Measurements from ENCODE around the gene NEK6.

The NEK6 gene

DNA sequence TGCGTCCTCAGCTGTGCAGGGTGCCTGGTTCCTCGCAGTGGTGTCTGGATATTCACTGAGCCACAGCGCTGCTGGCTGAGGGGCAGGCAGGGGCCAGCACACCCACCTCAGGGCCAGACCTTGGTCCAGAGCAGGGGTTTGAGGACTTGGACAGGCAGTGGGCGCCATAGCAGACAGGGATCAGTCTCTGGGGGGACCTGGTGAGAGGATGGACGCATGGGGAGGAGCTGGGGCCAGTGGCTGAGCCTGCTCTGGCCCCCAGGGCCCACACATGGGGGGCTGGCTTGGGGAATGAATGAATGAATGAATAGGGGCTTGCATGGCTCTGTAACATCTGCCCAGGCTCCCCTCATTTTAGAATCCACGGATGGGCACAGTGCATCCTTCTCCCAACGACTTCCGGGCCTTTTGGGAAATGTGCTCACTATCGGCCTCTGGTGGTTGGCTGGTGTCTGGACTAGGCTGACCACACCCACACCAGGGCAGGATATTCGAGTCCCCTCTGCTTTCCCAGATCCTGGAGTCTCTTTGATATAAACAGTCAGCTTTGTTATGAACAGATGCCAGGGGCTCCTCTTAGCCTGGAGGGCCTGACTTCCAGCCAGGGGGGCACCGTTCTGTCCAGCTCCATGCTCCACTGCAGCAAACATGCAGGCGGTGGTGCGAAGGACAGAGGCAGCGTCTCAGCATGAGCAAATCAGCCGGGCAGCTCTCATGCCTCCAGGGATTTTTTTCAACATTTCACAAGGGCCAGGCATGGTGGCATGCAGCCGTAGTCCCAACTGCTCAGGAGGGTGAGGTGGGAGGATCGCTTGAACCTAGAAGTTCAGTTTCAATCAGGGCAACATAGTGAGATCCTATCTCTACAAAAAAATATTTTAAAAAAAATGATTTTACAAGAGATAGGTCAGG is 62.6 kb downstream of the NEK6 start:
- H4K91ac ChIP-seq (ENCODE audit: low read length) = peak overlapping the region; percentile 12
- H3K4me1 ChIP-seq (ENCODE audit: control insufficient read depth, insufficient read depth, low read depth, low read length) = peaks cover 18% of the 10 kb centered on the region
- no peak overlapping the region for H3K4ac ChIP-seq (ENCODE audit: low read depth in 1 of 2, low read length in 2 of 2)
- peak overlapping the region; percentile 11 for H3K9ac ChIP-seq (ENCODE audit: low read length)
- WGBS = 58% methylated on average over 16 of the region's 17 CpGs
- no peak overlapping the region for H2BK15ac ChIP-seq (ENCODE audit: low read depth, poor library complexity, severe bottlenecking)
- H2AFZ ChIP-seq (ENCODE audit: low read depth, low read length) = no peak overlapping the region
- no peak overlapping the region for H2BK5ac ChIP-seq (ENCODE audit: low read depth, low read length, poor library complexity, severe bottlenecking)
- peaks cover 82 to 91% of the 10 kb centered on the region in 2 experiments for H3K36me3 ChIP-seq (ENCODE audit: control insufficient read depth in 1 of 2, insufficient read depth in 2 of 2, low read depth in 1 of 2, low read length in 2 of 2)
- no peak overlapping the region for H3K27ac ChIP-seq (ENCODE audit: low read length, poor library complexity, severe bottlenecking)
- no peak overlapping the region for H3K4me3 ChIP-seq (ENCODE audit: insufficient read depth in 1 of 2, low read depth in 1 of 2, low read length in 2 of 2)
- peaks cover 49% of the 10 kb centered on the region for H3K79me1 ChIP-seq (replicated peaks; ENCODE audit: low read length, poor library complexity, severe bottlenecking)
- H3K23ac ChIP-seq (ENCODE audit: low read length in 2 of 2) = no peak overlapping the region
- H3K27me3 ChIP-seq (ENCODE audit: control insufficient read depth in 1 of 2, insufficient read depth in 1 of 2, low read length in 2 of 2) = no peaks in the 10 kb centered on the region
- peak overlapping the region in 1 of 2 experiments; percentile 19 for H3K14ac ChIP-seq (ENCODE audit: low read length in 2 of 2)
- peak overlapping the region in 1 of 2 experiments; percentile 89 for H3K18ac ChIP-seq (ENCODE audit: low read depth in 1 of 2, low read length in 2 of 2)
- no peak overlapping the region for H3K4me2 ChIP-seq (ENCODE audit: low read length, poor library complexity, severe bottlenecking)
- H2BK120ac ChIP-seq (ENCODE audit: low read depth, low read length) = no peak overlapping the region
- no peaks in the 10 kb centered on the region for H3K9me3 ChIP-seq (ENCODE audit: control insufficient read depth, low read length)
- H2AK5ac ChIP-seq (ENCODE audit: low read length, severe bottlenecking) = peak overlapping the region; percentile 60
- peak overlapping the region; percentile 52 for H4K8ac ChIP-seq (ENCODE audit: low read length)
- H2BK12ac ChIP-seq (ENCODE audit: low read length in 2 of 2) = peak overlapping the region in 1 of 2 experiments; percentile 33
- peak; percentile 64 for DNase-seq

DNA sequence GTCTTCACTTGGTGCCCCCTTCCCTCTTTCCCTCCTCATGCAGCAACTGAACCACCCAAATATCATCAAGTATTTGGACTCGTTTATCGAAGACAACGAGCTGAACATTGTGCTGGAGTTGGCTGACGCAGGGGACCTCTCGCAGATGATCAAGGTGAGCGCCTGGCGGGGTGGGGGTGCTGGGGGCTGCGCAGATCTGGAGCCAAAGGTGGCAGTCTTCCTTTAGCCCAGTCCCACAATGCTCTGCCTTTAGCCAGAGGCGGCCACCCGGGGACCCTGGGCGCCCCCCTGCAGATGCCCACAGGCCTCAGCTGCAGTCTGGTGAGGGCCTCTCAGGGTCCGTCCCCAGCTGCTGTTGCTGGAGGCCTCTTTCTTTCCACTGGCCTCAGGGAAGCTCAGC is 63.7 kb downstream of the NEK6 start:
- no peak overlapping the region for H4K91ac ChIP-seq (ENCODE audit: low read length)
- no peak overlapping the region for H2AK5ac ChIP-seq (ENCODE audit: low read length, severe bottlenecking)
- peaks cover 82 to 91% of the 10 kb centered on the region in 2 experiments for H3K36me3 ChIP-seq (ENCODE audit: control insufficient read depth in 1 of 2, insufficient read depth in 2 of 2, low read depth in 1 of 2, low read length in 2 of 2)
- no peak overlapping the region for H4K8ac ChIP-seq (ENCODE audit: low read length)
- no peak overlapping the region for H3K4me2 ChIP-seq (ENCODE audit: low read length, poor library complexity, severe bottlenecking)
- H2BK5ac ChIP-seq (ENCODE audit: low read depth, low read length, poor library complexity, severe bottlenecking) = no peak overlapping the region
- H2BK120ac ChIP-seq (ENCODE audit: low read depth, low read length) = no peak overlapping the region
- no peak overlapping the region for H3K18ac ChIP-seq (ENCODE audit: low read depth in 1 of 2, low read length in 2 of 2)
- no peaks in the 10 kb centered on the region for H3K27me3 ChIP-seq (ENCODE audit: control insufficient read depth in 1 of 2, insufficient read depth in 1 of 2, low read length in 2 of 2)
- H2AFZ ChIP-seq (ENCODE audit: low read depth, low read length) = no peak overlapping the region
- H3K4me1 ChIP-seq (ENCODE audit: control insufficient read depth, insufficient read depth, low read depth, low read length) = peaks cover 20% of the 10 kb centered on the region
- H3K23ac ChIP-seq (ENCODE audit: low read length in 2 of 2) = no peak overlapping the region
- no peak overlapping the region for H2BK15ac ChIP-seq (ENCODE audit: low read depth, poor library complexity, severe bottlenecking)
- no peak for DNase-seq
- no peak overlapping the region for H2BK12ac ChIP-seq (ENCODE audit: low read length in 2 of 2)
- no peak overlapping the region for H3K4me3 ChIP-seq (ENCODE audit: insufficient read depth in 1 of 2, low read depth in 1 of 2, low read length in 2 of 2)
- 98% methylated on average over 12 of the region's 12 CpGs for WGBS
- no peaks in the 10 kb centered on the region for H3K9me3 ChIP-seq (ENCODE audit: control insufficient read depth, low read length)
- H3K14ac ChIP-seq (ENCODE audit: low read length in 2 of 2) = no peak overlapping the region
- no peak overlapping the region for H3K4ac ChIP-seq (ENCODE audit: low read depth in 1 of 2, low read length in 2 of 2)
- no peak overlapping the region for H3K9ac ChIP-seq (ENCODE audit: low read length)
- H3K79me1 ChIP-seq (replicated peaks; ENCODE audit: low read length, poor library complexity, severe bottlenecking) = peaks cover 48% of the 10 kb centered on the region
- H3K27ac ChIP-seq (ENCODE audit: low read length, poor library complexity, severe bottlenecking) = no peak overlapping the region

- Histone ChIP-seq H3K9ac (ENCODE audit: low read length) (no peak overlapping the region), H3K4ac (ENCODE audit: low read depth in 1 of 2, low read length in 2 of 2) (no peak overlapping the region), H3K27ac (ENCODE audit: low read length, poor library complexity, severe bottlenecking) (no peak overlapping the region), H3K23ac (ENCODE audit: low read length in 2 of 2) (no peak overlapping the region), H2BK120ac (ENCODE audit: low read depth, low read length) (no peak overlapping the region), H2BK5ac (ENCODE audit: low read depth, low read length, poor library complexity, severe bottlenecking) (no peak overlapping the region), H2BK12ac (ENCODE audit: low read length in 2 of 2) (no peak overlapping the region), H3K4me3 (ENCODE audit: insufficient read depth in 1 of 2, low read depth in 1 of 2, low read length in 2 of 2) (no peak overlapping the region), H3K9me3 (ENCODE audit: control insufficient read depth, low read length) (no peaks in the 10 kb centered on the region), H3K79me1 (replicated peaks; ENCODE audit: low read length, poor library complexity, severe bottlenecking) (peaks cover 51% of the 10 kb centered on the region), H3K4me2 (ENCODE audit: low read length, poor library complexity, severe bottlenecking) (no peak overlapping the region), H3K18ac (ENCODE audit: low read depth in 1 of 2, low read length in 2 of 2) (no peak overlapping the region), H3K4me1 (ENCODE audit: control insufficient read depth, insufficient read depth, low read depth, low read length) (peaks cover 20% of the 10 kb centered on the region), H3K14ac (ENCODE audit: low read length in 2 of 2) (no peak overlapping the region), H4K91ac (ENCODE audit: low read length) (no peak overlapping the region), H3K27me3 (ENCODE audit: control insufficient read depth in 1 of 2, insufficient read depth in 1 of 2, low read length in 2 of 2) (no peaks in the 10 kb centered on the region), H4K8ac (ENCODE audit: low read length) (no peak overlapping the region), H2AK5ac (ENCODE audit: low read length, severe bottlenecking) (no peak overlapping the region), H2AFZ (ENCODE audit: low read depth, low read length) (no peak overlapping the region), H3K36me3 (ENCODE audit: control insufficient read depth in 1 of 2, insufficient read depth in 2 of 2, low read depth in 1 of 2, low read length in 2 of 2) (peaks cover 82 to 91% of the 10 kb centered on the region in 2 experiments), H2BK15ac (ENCODE audit: low read depth, poor library complexity, severe bottlenecking) (no peak overlapping the region)
- 82% methylated on average over 4 of the region's 4 CpGs for WGBS
- no peak for DNase-seq
Measured at GRCh38 chr9:124321935-124322334, 64.2 kb downstream of the NEK6 start.

DNA sequence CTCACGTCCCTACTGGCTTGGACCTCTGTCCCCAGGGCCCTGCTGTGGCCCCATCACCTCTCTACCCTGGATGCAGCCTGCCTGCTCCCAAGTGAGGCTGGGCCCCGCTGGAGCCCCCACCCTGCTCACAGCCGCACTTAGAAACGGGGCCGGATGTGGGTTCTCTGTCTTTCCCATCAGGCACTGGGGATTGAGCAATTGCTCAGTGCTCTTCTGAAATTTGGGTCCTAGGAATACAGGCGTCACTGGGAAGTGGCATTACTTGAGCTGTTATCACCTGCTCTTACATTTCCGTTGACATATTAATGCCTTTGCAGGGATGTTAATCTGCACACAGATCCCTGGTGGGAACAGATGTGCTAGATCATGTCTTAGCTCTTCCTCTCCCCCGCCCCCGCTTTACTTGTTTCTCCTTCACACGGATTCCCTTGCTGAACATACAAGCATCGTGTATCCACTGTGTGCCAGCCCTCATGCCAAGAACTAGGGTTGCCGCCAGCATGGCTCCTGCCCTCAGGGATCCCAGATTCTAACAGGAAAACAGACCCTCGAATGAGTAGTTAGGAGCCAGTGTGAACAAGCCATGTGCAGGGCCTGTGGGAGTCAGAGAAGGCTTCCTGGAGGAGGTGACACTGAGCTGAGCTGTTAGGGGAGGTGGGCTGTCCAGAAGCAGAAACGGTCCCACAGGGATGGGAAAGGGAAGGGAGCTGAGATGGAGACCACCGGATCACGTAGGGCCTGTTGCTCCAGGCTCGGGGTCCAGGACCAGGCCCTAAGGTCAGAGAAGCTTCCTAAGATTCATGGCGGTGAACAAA is 65.1 kb downstream of the NEK6 start:
- no peak overlapping the region for H3K23ac ChIP-seq (ENCODE audit: low read length in 2 of 2)
- WGBS = 97% methylated on average over 18 of the region's 18 CpGs

More for the DNA sequence above, 65.1 kb downstream of the NEK6 start:
- peaks cover 58% of the 10 kb centered on the region for H3K79me1 ChIP-seq (replicated peaks; ENCODE audit: low read length, poor library complexity, severe bottlenecking)
- peaks cover 85 to 92% of the 10 kb centered on the region in 2 experiments for H3K36me3 ChIP-seq (ENCODE audit: control insufficient read depth in 1 of 2, insufficient read depth in 2 of 2, low read depth in 1 of 2, low read length in 2 of 2)
- no peak overlapping the region for H2BK12ac ChIP-seq (ENCODE audit: low read length in 2 of 2)
- H4K91ac ChIP-seq (ENCODE audit: low read length) = no peak overlapping the region
- H3K27ac ChIP-seq (ENCODE audit: low read length, poor library complexity, severe bottlenecking) = no peak overlapping the region
- H3K4me2 ChIP-seq (ENCODE audit: low read length, poor library complexity, severe bottlenecking) = no peak overlapping the region
- DNase-seq = no peak
- H3K14ac ChIP-seq (ENCODE audit: low read length in 2 of 2) = no peak overlapping the region
- no peak overlapping the region for H2AK5ac ChIP-seq (ENCODE audit: low read length, severe bottlenecking)
- no peaks in the 10 kb centered on the region for H3K9me3 ChIP-seq (ENCODE audit: control insufficient read depth, low read length)
- no peak overlapping the region for H2BK120ac ChIP-seq (ENCODE audit: low read depth, low read length)
- H2AFZ ChIP-seq (ENCODE audit: low read depth, low read length) = no peak overlapping the region
- H4K8ac ChIP-seq (ENCODE audit: low read length) = peak overlapping the region; percentile 12
- no peak overlapping the region for H2BK5ac ChIP-seq (ENCODE audit: low read depth, low read length, poor library complexity, severe bottlenecking)
- H3K18ac ChIP-seq (ENCODE audit: low read depth in 1 of 2, low read length in 2 of 2) = no peak overlapping the region
- no peak overlapping the region for H3K9ac ChIP-seq (ENCODE audit: low read length)
- H3K4ac ChIP-seq (ENCODE audit: low read depth in 1 of 2, low read length in 2 of 2) = no peak overlapping the region
- H3K4me3 ChIP-seq (ENCODE audit: insufficient read depth in 1 of 2, low read depth in 1 of 2, low read length in 2 of 2) = no peak overlapping the region
- H3K4me1 ChIP-seq (ENCODE audit: control insufficient read depth, insufficient read depth, low read depth, low read length) = peaks cover 22% of the 10 kb centered on the region
- H2BK15ac ChIP-seq (ENCODE audit: low read depth, poor library complexity, severe bottlenecking) = no peak overlapping the region
- no peaks in the 10 kb centered on the region for H3K27me3 ChIP-seq (ENCODE audit: control insufficient read depth in 1 of 2, insufficient read depth in 1 of 2, low read length in 2 of 2)

Measured in mesenchymal stem cell (in vitro differentiated cells and primary cell).